Skeletal muscle satellite cell (primary cell): ENCODE measurements around the gene PAXX.
A peak's percentile ranks its signal among the peaks of the same experiment; 100 is the strongest.

Source experiments
- H3K27me3 ChIP-seq: 2 replicates; pipeline ENCODE4 v1.7.0; 2013; ENCODE audit warnings: low read length; ENCODE audit not compliant: control insufficient read depth, insufficient read depth
- H3K36me3 ChIP-seq: 2 replicates; pipeline ENCODE4 v1.7.0; 2013; ENCODE audit warnings: mild to moderate bottlenecking, control low read depth, low read length; ENCODE audit not compliant: insufficient read depth
- H3K4me1 ChIP-seq: 2 replicates; pipeline ENCODE4 v1.7.0; 2013; ENCODE audit warnings: low read length; ENCODE audit not compliant: control insufficient read depth, insufficient read depth
- H3K4me2 ChIP-seq: 2 replicates; pipeline ENCODE4 v1.7.0; 2013; ENCODE audit warnings: mild to moderate bottlenecking, low read length
- H3K4me3 ChIP-seq: 2 replicates; pipeline ENCODE4 v1.7.0; 2013; ENCODE audit warnings: low read length
- H3K9ac ChIP-seq: 2 replicates; pipeline ENCODE4 v1.7.0; 2013; ENCODE audit warnings: mild to moderate bottlenecking, low read depth, low read length, moderate library complexity
- H3K9me3 ChIP-seq: replicated peaks from 2 replicates; pipeline ENCODE4 v1.7.0; 2013; ENCODE audit warnings: mild to moderate bottlenecking, control low read depth, low read length

Gene PAXX

DNA sequence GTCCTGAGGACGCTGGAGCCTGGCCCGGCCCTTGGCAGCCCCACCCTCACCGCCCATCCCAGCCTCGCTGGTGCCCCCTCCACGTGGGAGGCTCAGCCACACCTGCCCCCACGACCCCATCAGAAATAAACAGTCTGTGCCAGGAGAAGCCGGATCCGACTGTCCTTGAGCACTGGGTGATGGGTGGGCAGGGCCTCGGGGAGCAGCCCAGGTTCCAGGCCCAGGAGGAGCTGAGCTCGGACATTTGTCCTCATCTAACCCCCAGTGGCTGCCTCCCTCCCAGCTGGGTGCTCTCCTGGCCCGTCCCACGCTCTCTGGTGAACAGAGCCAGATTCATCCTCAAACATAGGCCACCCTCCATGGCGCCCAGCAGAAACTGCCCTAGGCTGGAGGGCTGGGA lies 19.5 kb upstream of the PAXX start:
- Histone ChIP-seq H3K4me1 (peaks cover 26% of the 10 kb centered on the region), H3K9ac (no peak overlapping the region), H3K9me3 (no peaks in the 10 kb centered on the region), H3K27me3 (no peaks in the 10 kb centered on the region), H3K36me3 (no peaks in the 10 kb centered on the region), H3K4me2 (no peak overlapping the region), H3K4me3 (no peak overlapping the region)

DNA sequence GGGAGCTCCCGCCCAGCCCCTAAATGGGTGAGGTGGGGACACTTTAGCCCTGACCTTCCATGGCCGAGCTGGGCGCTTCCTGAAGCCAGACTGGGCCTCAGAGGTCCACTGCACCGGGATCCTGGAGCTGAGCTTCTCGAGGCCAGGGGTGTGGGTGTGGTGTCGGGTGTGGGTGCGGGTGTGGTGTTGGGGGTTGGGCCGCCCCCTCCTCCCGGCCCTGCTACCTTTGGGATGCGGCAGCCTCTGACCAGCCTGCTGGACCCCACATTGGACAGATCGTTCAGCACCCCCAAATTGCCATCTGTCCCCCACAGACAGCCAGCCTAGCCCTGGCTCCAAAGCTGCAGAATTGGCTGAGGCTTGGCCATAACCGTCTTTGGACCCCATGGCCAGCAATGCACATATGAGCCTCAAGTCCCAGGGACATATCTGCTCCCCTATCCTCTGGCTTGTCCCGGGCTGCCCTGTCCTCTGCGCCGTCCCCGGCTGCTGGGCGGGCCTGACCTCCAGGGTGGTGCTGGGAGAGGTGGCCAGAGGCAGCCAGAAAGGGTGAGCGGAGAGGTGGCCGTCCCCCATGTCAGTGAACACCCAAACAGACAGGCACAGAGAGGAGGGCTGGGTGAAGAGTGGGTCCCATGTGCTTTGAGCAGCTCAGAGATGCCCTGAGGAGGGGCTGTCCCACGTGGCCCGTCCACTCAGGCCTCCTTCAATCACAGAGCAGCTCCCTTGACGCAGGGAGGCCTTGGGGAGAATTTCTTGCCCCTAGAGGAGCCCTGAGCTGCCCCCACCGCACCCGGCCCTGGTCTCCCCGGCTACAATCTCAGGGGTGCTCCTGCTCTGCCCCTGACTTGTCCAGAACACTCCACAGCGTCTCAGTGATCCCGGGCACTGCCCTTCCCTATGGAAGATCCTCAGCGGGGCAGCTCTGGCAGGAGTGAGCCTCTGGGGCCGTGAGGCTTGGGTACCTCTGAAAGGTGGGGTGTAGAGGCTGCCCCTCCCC lies 18.3 kb upstream of the PAXX start:
- Histone ChIP-seq H3K4me1 (peaks cover 31% of the 10 kb centered on the region), H3K36me3 (no peaks in the 10 kb centered on the region), H3K9me3 (no peaks in the 10 kb centered on the region), H3K4me3 (no peak overlapping the region), H3K9ac (no peak overlapping the region), H3K27me3 (no peaks in the 10 kb centered on the region), H3K4me2 (no peak overlapping the region)

DNA sequence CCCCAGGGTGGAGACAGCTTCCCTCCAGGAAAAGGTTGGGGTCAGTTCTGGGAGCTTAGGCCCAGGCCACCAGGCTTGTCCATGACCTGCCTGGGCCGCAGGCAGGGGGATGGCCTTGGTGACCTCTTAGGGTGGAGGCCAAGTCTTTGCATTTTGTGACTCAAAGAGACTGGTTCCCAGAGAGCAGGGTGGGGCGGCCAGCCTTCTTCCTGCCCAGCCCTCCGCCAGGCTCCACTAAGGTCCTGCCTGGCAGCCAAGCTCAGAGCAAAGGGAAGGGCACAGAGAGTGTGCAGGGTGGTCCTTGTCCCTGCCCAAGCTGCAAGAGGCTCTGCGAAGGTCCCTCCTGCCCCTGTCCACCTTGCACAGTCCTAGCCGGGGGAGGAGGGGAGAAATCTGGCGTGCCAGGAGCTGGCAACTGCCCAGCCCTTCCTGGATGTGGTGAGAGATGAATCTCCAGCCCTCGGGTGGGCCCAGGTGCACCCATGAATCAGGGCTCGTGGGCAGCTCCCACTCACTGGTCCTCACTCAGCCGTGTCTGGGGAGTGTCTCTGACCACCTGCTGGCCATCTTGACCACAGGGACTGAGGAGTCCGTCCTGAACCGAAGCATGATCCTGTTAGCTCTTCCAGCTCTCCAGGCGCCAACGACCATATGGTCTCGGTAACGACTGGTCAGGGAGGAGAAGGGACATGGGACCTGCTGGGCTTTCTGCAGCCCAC lies 17.2 kb upstream of the PAXX start:
- Histone ChIP-seq H3K9me3 (no peaks in the 10 kb centered on the region), H3K4me3 (no peak overlapping the region), H3K4me2 (no peak overlapping the region), H3K9ac (no peak overlapping the region), H3K36me3 (no peaks in the 10 kb centered on the region), H3K27me3 (no peaks in the 10 kb centered on the region), H3K4me1 (peaks cover 31% of the 10 kb centered on the region)

DNA sequence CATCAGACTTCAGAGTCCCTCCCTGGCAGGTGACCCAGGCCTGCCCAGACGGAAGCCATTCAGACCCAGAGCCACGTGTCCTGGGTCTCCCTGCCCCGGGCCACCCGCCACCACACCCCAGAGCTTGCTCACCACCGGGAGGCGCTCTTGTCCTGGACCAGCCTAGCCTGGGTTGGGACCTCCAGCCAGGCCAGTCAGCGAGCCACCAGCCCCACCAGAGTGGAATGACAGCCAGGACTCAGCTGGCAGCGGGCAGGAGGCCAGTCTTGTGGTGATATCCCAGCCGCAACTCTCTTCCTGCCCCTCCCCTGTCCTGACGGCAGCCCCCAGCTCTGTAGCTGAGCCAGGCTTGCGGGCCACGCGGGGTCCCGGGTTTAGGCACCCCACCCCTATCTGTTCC lies 16.6 kb upstream of the PAXX start:
- Histone ChIP-seq H3K9me3 (no peaks in the 10 kb centered on the region), H3K9ac (no peak overlapping the region), H3K4me2 (no peak overlapping the region), H3K27me3 (no peaks in the 10 kb centered on the region), H3K36me3 (no peaks in the 10 kb centered on the region), H3K4me1 (peaks cover 31% of the 10 kb centered on the region), H3K4me3 (no peak overlapping the region)

DNA sequence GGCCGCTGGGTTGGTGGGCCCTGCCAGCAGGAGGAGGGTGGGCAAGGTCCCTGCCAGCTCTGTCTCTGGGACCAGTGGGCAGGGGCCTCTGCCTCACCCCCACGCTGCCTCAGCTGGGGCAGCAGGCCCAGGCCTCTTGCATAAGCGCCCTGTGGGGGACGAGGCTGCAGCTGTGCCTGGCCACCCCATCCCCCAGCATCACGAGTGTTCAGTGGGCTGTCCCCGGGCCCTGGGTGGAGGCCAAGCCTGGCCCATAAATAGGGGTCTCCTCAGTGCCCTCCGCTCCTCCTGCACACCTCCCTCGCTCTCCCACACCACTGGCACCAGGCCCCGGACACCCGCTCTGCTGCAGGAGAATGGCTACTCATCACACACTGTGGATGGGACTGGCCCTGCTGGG lies 15.0 kb upstream of the PAXX start, which contains the start of gene PTGDS:
Gene PTGDS, plus strand, starts transcription at position 282 of the 400 bp plus-strand sequence. Its CDS starts 75 bp downstream, at position 357.
- Histone ChIP-seq H3K4me1 (peaks cover 37% of the 10 kb centered on the region), H3K36me3 (no peaks in the 10 kb centered on the region), H3K27me3 (no peaks in the 10 kb centered on the region), H3K4me2 (peak within 1 kb of the TSS; percentile 92), H3K9me3 (no peaks in the 10 kb centered on the region), H3K4me3 (peak within 1 kb of the TSS; percentile 71), H3K9ac (peak within 1 kb of the TSS; percentile 59)

DNA sequence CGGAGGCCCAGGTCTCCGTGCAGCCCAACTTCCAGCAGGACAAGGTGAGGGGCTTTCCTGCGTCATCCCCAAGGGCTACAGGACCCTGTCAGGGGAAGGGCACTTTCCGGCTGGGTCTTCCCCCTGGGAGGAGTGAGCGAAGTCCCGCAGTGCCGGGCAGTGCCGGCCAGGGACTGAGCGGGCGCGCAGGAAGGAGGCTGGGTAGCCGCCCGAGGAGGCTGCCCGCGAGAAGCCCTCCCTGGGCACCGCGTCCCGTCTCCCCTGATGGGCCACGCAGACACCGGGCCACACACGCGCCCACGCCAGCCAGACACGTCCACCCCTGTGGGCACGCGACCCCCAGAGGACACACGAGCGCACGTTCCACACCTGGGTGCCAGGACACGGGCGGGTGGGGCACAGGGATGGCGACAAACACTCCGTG lies 14.6 kb upstream of the PAXX start:
- Histone ChIP-seq H3K4me3 (peak overlapping the region; percentile 71), H3K4me1 (peaks cover 37% of the 10 kb centered on the region), H3K27me3 (no peaks in the 10 kb centered on the region), H3K36me3 (no peaks in the 10 kb centered on the region), H3K9me3 (no peaks in the 10 kb centered on the region), H3K4me2 (peak overlapping the region; percentile 92), H3K9ac (peak overlapping the region; percentile 59)

DNA sequence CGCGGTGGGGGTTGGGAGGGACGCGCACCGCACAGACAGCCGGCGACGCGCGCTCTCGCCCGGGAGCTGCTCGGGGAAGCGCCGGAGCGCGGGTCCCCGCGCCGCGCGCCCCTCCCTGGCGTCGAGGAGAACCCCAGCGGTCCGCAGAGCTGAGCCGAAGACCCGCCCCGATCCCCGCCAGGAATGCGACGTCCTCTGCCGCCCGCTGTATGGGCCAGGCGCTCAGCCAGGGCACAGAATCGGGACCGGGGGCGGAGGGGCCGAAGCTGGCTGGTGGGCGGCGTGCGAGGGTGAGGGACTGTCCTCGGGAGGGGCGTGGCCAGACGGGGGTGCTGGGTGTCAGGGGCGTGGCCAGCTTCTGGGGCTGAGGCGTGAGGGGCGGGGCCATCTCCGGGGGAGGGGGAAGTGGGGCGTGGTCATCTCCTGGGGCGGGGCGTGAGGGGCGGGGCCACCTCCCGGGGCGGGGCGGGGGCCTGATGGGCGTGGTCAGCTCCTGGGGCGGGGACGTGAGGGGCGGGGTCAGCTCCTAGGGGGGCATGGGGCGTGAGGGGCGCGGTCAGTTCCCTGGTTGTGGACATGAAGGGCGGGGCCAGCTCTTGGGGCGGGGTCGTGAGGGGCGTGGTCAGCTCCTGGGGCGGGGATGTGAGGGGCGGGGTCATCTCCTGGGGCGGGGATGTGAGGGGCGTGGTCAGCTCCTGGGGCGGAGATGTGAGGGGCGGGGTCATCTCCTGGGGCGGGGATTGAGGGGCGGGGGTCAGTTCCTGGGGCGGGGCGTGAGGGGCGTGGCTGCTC lies 14.0 kb upstream of the PAXX start:
- Histone ChIP-seq H3K36me3 (no peaks in the 10 kb centered on the region), H3K4me1 (peaks cover 37% of the 10 kb centered on the region), H3K4me2 (peak overlapping the region; percentile 92), H3K9me3 (no peaks in the 10 kb centered on the region), H3K27me3 (peaks cover under 1% of the 10 kb centered on the region), H3K9ac (peak overlapping the region; percentile 59), H3K4me3 (peak overlapping the region; percentile 71)

DNA sequence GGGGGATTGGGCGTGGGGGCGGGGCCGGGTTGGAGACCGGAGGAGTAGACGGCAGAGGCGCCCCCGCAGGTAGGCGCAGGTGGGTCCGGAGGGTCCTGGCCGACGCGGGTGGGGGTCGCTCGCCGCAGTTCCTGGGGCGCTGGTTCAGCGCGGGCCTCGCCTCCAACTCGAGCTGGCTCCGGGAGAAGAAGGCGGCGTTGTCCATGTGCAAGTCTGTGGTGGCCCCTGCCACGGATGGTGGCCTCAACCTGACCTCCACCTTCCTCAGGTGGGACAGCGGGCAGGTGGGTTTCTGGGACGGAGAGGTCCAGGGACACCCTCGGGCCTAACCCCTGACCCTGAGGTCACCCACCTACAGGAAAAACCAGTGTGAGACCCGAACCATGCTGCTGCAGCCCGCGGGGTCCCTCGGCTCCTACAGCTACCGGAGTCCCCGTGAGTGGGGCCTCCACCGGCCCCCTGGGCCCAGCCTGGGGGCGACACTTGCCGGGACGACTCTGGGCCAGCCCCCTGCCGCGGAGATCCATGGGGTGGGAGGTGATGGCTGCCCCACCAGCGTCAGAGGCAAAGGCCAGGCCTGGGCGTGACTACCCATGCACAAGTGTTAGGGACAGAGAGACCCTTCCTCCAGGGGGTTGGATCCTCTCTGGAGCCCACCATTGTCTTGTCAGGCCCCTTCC lies 13.2 kb upstream of the PAXX start:
- peaks cover 8% of the 10 kb centered on the region for H3K27me3 ChIP-seq
- H3K4me1 ChIP-seq: peaks cover 37% of the 10 kb centered on the region
- no peak overlapping the region for H3K9ac ChIP-seq
- no peaks in the 10 kb centered on the region for H3K9me3 ChIP-seq
- no peaks in the 10 kb centered on the region for H3K36me3 ChIP-seq
- no peak overlapping the region for H3K4me3 ChIP-seq
- H3K4me2 ChIP-seq: no peak overlapping the region

DNA sequence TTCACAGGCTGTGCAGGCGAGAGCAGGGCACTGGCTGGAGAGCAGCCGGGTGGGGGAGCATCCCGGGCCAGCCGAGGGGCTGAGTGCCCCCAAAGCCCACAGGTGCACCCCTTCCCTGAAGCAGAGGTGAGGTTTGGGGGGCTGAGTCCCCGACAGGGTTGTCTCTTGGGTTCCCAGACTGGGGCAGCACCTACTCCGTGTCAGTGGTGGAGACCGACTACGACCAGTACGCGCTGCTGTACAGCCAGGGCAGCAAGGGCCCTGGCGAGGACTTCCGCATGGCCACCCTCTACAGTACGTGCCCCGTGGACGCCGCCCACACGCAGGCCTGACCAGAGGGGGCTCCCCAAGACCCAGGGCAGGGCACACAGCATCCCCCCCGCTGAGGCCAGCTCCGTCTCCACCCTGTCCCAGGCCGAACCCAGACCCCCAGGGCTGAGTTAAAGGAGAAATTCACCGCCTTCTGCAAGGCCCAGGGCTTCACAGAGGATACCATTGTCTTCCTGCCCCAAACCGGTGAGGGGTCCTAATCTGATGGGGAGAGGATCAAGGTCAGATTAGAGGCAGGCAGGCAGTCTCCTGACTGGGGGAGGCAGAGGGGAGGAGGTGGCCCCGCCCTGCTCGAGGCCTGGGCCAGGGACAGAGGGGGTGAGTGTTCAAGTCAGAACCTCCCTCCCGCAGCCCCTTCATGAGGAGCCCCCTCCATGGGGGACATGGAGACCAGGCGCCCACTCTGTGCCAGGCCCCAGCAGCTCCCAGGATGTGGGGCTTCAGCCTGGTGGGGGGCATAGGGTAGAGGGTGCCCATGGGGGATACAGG lies 12.2 kb upstream of the PAXX start:
- Histone ChIP-seq H3K4me2 (no peak overlapping the region), H3K9ac (no peak overlapping the region), H3K4me3 (no peak overlapping the region), H3K27me3 (peaks cover 18% of the 10 kb centered on the region), H3K4me1 (peaks cover 35% of the 10 kb centered on the region), H3K36me3 (no peaks in the 10 kb centered on the region), H3K9me3 (no peaks in the 10 kb centered on the region)
